Peyer's patch (tissue), 4 donors: ENCODE results near the gene FAH.

ENCODE experiments used
- CTCF ChIP-seq, 6 experiments: fragments of 450-650 bp in 4 of 6; fragments of 200-600 bp in 2 of 6; sonication (generic) in 1 of 6; IDR thresholded peaks; one replicate each; pipeline ENCODE4 v1.5.1; 2017 to 2019; ENCODE audit warnings: antibody characterized with exemption in 6 of 6, mild to moderate bottlenecking in 3 of 6, moderate library complexity in 1 of 6
- POLR2A ChIP-seq, 2 donors: fragments of 450-650 bp; IDR thresholded peaks; one replicate each; pipeline ENCODE4 v1.5.1; 2017; ENCODE audit warnings: antibody characterized with exemption in 2 of 2, mild to moderate bottlenecking in 2 of 2, moderate library complexity in 2 of 2

- TF ChIP-seq CTCF (IDR thresholded peaks at IDR 0.05) (no peak), POLR2A (IDR thresholded peaks at IDR 0.05) (no peak)
These were observed 9.3 kb downstream of the FAH start for GRCh38 chr15:80162059-80162554.
